ENCODE results near the gene SGCA.

DNA sequence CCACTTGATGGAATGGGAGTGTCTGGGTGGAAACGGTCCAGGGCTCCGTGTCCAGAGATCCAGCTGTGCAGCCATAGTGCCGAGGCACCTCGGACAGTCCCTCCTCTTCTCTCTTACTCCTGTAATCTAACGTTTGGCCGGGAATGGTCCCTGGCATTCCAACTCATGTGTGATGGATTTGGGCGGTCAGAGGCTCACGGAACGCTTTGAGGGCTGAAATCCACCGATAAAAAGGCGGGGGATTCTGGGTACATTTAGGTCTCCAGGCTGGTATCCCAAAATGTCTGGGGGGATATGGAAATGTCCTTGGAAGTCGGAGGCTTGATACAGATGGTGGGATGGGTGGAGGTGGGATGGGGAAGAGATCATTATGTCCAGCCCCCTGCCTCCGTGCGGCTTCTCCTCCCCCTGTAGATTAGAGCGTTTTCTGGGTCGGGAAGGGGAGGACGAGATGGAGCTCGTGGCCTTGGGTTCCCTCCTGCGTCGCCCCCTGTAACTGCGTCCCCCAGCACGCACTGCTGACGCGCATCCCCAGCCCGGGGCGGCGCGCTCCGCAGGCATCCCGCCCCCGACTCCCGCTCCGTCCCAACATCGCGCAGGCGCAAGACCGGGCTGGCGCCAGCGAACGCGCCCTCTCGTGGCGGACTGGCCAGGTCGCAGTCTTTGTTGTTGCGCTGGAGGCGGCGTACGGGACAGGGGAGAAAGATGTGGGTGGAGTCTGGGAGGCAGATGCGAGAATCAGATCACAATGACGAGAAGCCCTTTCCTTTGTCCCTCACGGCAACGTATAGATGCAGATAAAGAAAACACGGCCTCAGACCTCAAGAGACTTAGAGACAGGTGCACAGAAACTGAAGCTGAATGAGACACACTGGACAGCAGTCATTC, 4.5 kb upstream of the SGCA start:
- TF ChIP-seq, protein P1, sequence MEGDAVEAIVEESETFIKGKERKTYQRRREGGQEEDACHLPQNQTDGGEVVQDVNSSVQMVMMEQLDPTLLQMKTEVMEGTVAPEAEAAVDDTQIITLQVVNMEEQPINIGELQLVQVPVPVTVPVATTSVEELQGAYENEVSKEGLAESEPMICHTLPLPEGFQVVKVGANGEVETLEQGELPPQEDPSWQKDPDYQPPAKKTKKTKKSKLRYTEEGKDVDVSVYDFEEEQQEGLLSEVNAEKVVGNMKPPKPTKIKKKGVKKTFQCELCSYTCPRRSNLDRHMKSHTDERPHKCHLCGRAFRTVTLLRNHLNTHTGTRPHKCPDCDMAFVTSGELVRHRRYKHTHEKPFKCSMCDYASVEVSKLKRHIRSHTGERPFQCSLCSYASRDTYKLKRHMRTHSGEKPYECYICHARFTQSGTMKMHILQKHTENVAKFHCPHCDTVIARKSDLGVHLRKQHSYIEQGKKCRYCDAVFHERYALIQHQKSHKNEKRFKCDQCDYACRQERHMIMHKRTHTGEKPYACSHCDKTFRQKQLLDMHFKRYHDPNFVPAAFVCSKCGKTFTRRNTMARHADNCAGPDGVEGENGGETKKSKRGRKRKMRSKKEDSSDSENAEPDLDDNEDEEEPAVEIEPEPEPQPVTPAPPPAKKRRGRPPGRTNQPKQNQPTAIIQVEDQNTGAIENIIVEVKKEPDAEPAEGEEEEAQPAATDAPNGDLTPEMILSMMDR (IDR thresholded peaks at IDR 0.05), result peak; percentile 90 to 98 (median 97)
- peak in 2 of 4 donors; percentile 16 to 58 for TF ChIP-seq POLR2A (IDR thresholded peaks at IDR 0.05)

All from esophagus squamous epithelium (tissue), 4 donors.